HG03095 (cell line): ENCODE data around the gene ERICH3.

ENCODE experiments used
- ATAC-seq: cut with Tn5 transposase; IDR thresholded peaks from one replicate; pipeline ENCODE4 v1.9.1; 2021; ENCODE audit warnings: moderate library complexity; ENCODE audit not compliant: unreplicated experiment

Gene ERICH3

GRCh38 chr1:74591949-74592348 lies 81.6 kb downstream of the ERICH3 start:
- ATAC-seq: no peak

- ATAC-seq: no peak
Measured at GRCh38 chr1:74590288-74590687, 83.3 kb downstream of the ERICH3 start.

GRCh38 chr1:74587888-74588287 lies 85.7 kb downstream of the ERICH3 start:
- no peak for ATAC-seq

- no peak for ATAC-seq
Measured at GRCh38 chr1:74586253-74586897, 87.2 kb downstream of the ERICH3 start.

- no peak for ATAC-seq
Measured at GRCh38 chr1:74584185-74584584, 89.4 kb downstream of the ERICH3 start.

- ATAC-seq: no peak
Measured at GRCh38 chr1:74583397-74583796, 90.2 kb downstream of the ERICH3 start.

- peak; percentile 99 for ATAC-seq
Measured at GRCh38 chr1:74579425-74579824, 94.2 kb downstream of the ERICH3 start.

GRCh38 chr1:74578101-74578500 lies 95.5 kb downstream of the ERICH3 start:
- ATAC-seq: no peak

- ATAC-seq: no peak
Measured at GRCh38 chr1:74571891-74572290, 101.7 kb downstream of the ERICH3 start.

GRCh38 chr1:74571493-74571800 lies 102.1 kb downstream of the ERICH3 start:
- ATAC-seq: no peak

GRCh38 chr1:74570797-74571492 lies 102.6 kb downstream of the ERICH3 start:
- no peak for ATAC-seq

GRCh38 chr1:74549932-74550331 lies 123.7 kb downstream of the ERICH3 start:
- ATAC-seq: no peak

GRCh38 chr1:74548961-74549750 lies 124.4 kb downstream of the ERICH3 start:
- ATAC-seq: no peak

- ATAC-seq: no peak
Measured at GRCh38 chr1:74545821-74546220, 127.8 kb downstream of the ERICH3 start.

GRCh38 chr1:74534241-74534640 lies 139.4 kb downstream of the ERICH3 start:
- ATAC-seq: no peak

- no peak for ATAC-seq
Measured at GRCh38 chr1:74531796-74532195, 141.8 kb downstream of the ERICH3 start.

- ATAC-seq: no peak
Measured at GRCh38 chr1:74530892-74531291, 142.7 kb downstream of the ERICH3 start.

GRCh38 chr1:74528123-74528522 lies 145.5 kb downstream of the ERICH3 start:
- no peak for ATAC-seq

- ATAC-seq: no peak
Measured at GRCh38 chr1:74526708-74527107, 146.9 kb downstream of the ERICH3 start.

GRCh38 chr1:74523873-74524480 lies 149.6 kb downstream of the ERICH3 start:
- ATAC-seq: no peak

GRCh38 chr1:74522148-74522547 lies 151.4 kb downstream of the ERICH3 start:
- no peak for ATAC-seq
